GM23338 (cell line): Measurements from ENCODE around the gene HCFC1. TPM values are rescaled to one million over a fixed set of nuclear protein-coding genes. Genes with fewer than 3 reads are reported as not detected.

ENCODE experiments used
- ATAC-seq: fragments of 200-7000 bp; cut with Tn5 transposase; 3 replicates; pipeline ENCODE4 v1.9.1; 2020
- DNase-seq: peaks from one replicate; pipeline ENCODE4 v3.0.0-alpha.2; 2015; ENCODE audit warnings: low spot score
- H2AFZ ChIP-seq: fragments of 200-600 bp; sonication (generic); 2 replicates; pipeline ENCODE4 v1.8.0; 2016; ENCODE audit warnings: antibody characterized with exemption, mild to moderate bottlenecking, moderate library complexity
- H3F3A ChIP-seq: fragments of 200-600 bp; sonication (generic); replicated peaks from 2 replicates; pipeline ENCODE4 v1.8.0; 2017; ENCODE audit warnings: antibody characterized with exemption, mixed run types, low read depth
- H3K27ac ChIP-seq: fragments of 200-600 bp; sonication (generic); 2 replicates; pipeline ENCODE4 v1.6.1; 2016; ENCODE audit warnings: low read depth
- H3K27me3 ChIP-seq: fragments of 200-600 bp; sonication (generic); 2 replicates; pipeline ENCODE4 v1.8.0; 2016; ENCODE audit warnings: mild to moderate bottlenecking, mixed run types, moderate library complexity; ENCODE audit not compliant: insufficient read depth
- H3K36me3 ChIP-seq: fragments of 200-600 bp; sonication (generic); 2 replicates; pipeline ENCODE4 v1.8.0; 2016; ENCODE audit warnings: mild to moderate bottlenecking; ENCODE audit not compliant: insufficient read depth
- H3K4me1 ChIP-seq: fragments of 200-600 bp; sonication (generic); 2 replicates; pipeline ENCODE4 v1.8.0; 2016; ENCODE audit warnings: mild to moderate bottlenecking, moderate library complexity; ENCODE audit not compliant: insufficient read depth
- H3K4me2 ChIP-seq: fragments of 200-600 bp; sonication (generic); 2 replicates; pipeline ENCODE4 v1.7.1; 2017; ENCODE audit warnings: mixed run types
- H3K4me3 ChIP-seq: fragments of 200-600 bp; sonication (generic); 2 replicates; pipeline ENCODE4 v1.6.1; 2016; ENCODE audit warnings: mixed run types
- H3K79me2 ChIP-seq: fragments of 200-600 bp; sonication (generic); replicated peaks from 2 replicates; pipeline ENCODE4 v1.8.0; 2017; ENCODE audit warnings: mild to moderate bottlenecking; ENCODE audit not compliant: insufficient read depth
- H3K9me2 ChIP-seq: fragments of 200-600 bp; sonication (generic); 2 replicates; pipeline ENCODE4 v1.8.0; 2017; ENCODE audit not compliant: insufficient read depth
- H4K20me1 ChIP-seq: fragments of 200-600 bp; sonication (generic); replicated peaks from 2 replicates; pipeline ENCODE4 v1.8.0; 2017; ENCODE audit warnings: mild to moderate bottlenecking; ENCODE audit not compliant: insufficient read depth
- H3K27ac Mint-ChIP-seq: 2 replicates; pipeline ENCODE4 v1.8.0; 2020; ENCODE audit warnings: inconsistent platforms, mild to moderate bottlenecking, moderate library complexity, mixed read lengths
- H3K27me3 Mint-ChIP-seq: 3 replicates; pipeline ENCODE4 v1.8.0; 2022; ENCODE audit warnings: low read depth, mild to moderate bottlenecking, moderate library complexity, mixed read lengths, inconsistent platforms; ENCODE audit not compliant: insufficient read depth, poor library complexity
- H3K36me3 Mint-ChIP-seq: 3 replicates; pipeline ENCODE4 v1.8.0; 2021; ENCODE audit warnings: low read depth, mild to moderate bottlenecking, inconsistent platforms, moderate library complexity, mixed read lengths
- H3K4me1 Mint-ChIP-seq: 3 replicates; pipeline ENCODE4 v1.8.0; 2020; ENCODE audit warnings: mild to moderate bottlenecking, inconsistent platforms, mixed read lengths
- H3K4me3 Mint-ChIP-seq: 3 replicates; pipeline ENCODE4 v1.8.0; 2021; ENCODE audit warnings: moderate library complexity, mild to moderate bottlenecking, inconsistent platforms, mixed read lengths
- H3K9me3 Mint-ChIP-seq: 3 replicates; pipeline ENCODE4 v1.8.0; 2020; ENCODE audit warnings: moderate library complexity, mild to moderate bottlenecking, inconsistent platforms, mixed read lengths
- NANOG ChIP-seq: IDR thresholded peaks from 2 replicates; pipeline ENCODE4 v1.6.1; 2016; ENCODE audit warnings: antibody characterized with exemption, borderline replicate concordance
- ZNF114 ChIP-seq: fragments of 250-450 bp; sonication (Bioruptor Pico); IDR thresholded peaks from 2 replicates; pipeline ENCODE4 v1.5.0; 2020; ENCODE audit warnings: mild to moderate bottlenecking, moderate library complexity
- ZNF462 ChIP-seq: fragments of 250-450 bp; sonication (Bioruptor Pico); IDR thresholded peaks from 2 replicates; pipeline ENCODE4 v1.5.0; 2020; ENCODE audit warnings: mild to moderate bottlenecking, moderate library complexity
- polyA plus RNA-seq: library from polyadenylated mRNA; unstranded; fragments of >200 nt; fragmentation: Nextera tagmentation; extraction: Ambion mirVana; gene quantifications from 2 replicates; pipeline ENCODE4 v1.2.1, GENCODE V29; 2016
- total RNA-seq: library from RNA; depleted of rRNA; stranded (reverse); fragments of >200 nt; shearing (Covaris generic); gene quantifications from 2 replicates; pipeline ENCODE4 v1.2.3, GENCODE V29; 2014
- TF ChIP-seq, protein P1 (sequence below): IDR thresholded peaks from 2 replicates; pipeline ENCODE4 v1.6.1; 2016; ENCODE audit warnings: antibody characterized with exemption

HCFC1 gene
- total and polyA plus RNA-seq, 2 experiments from 2014 or later = 33.0 to 188 TPM

DNA sequence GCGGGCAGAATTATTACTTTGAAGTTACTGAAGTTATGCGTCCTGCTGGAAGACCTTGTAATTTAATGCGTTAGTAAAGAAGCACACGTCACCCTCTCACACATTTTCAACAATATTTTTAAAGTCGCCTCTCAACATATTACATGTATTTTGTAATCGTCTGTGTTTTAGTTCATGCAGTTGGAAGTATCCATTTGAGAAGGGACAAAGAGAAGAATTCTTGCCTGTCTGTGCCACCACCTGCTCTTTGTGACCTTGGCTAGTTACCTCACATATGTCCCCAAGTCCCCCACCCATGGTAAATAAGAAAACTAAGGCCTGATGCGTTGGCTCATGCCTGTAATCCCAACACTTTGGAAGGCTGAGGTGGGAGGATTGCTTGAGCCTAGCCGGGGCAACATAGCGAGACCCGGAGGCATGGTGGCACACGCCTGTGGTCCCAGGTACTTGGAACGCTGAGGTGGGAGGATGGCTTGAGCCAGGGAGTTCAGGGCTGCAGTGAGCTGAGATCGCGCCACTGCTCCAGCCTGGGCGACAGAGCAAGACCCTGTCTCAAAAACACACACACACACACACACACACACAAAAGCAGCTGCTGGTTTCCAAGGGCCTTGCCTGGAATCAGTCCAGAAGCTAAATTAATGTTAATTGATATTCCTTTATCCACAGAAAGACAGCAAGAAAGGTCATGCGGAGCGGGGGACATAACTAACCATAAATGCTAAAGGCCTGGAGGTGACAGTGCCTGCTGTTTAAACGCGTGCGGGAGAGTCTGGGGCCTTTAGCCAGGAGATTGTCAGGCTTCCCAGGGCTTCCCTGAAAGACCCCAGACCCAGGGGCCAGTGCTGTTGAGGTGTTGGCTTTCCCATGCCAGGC is 1.7 kb upstream of the HCFC1 start:
- no peaks in the 10 kb centered on the region; the same call in 2 of the 3 replicates for H3K9me3 Mint-ChIP-seq
- peaks cover 2% of the 10 kb centered on the region for H3K27me3 Mint-ChIP-seq
- H3K4me3 Mint-ChIP-seq = peak overlapping the region; percentile 88
- no peak overlapping the region for H2AFZ ChIP-seq
- no peaks in the 10 kb centered on the region for H3K9me2 ChIP-seq
- H3K36me3 Mint-ChIP-seq = peaks cover 4% of the 10 kb centered on the region; the same call in 2 of the 3 replicates
- H3K79me2 ChIP-seq = peaks cover 22% of the 10 kb centered on the region
- H3K4me3 ChIP-seq = peak overlapping the region; percentile 73
- H3K4me1 Mint-ChIP-seq = peaks cover 16% of the 10 kb centered on the region; the same call in 2 of the 3 replicates
- TF ChIP-seq ZNF462 (CRISPR knock-in tag) = no peak
- TF ChIP-seq, protein P1, sequence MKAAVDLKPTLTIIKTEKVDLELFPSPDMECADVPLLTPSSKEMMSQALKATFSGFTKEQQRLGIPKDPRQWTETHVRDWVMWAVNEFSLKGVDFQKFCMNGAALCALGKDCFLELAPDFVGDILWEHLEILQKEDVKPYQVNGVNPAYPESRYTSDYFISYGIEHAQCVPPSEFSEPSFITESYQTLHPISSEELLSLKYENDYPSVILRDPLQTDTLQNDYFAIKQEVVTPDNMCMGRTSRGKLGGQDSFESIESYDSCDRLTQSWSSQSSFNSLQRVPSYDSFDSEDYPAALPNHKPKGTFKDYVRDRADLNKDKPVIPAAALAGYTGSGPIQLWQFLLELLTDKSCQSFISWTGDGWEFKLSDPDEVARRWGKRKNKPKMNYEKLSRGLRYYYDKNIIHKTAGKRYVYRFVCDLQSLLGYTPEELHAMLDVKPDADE = no peak
- no peak for TF ChIP-seq NANOG
- no peak for TF ChIP-seq ZNF114 (CRISPR knock-in tag)
- peaks cover 3% of the 10 kb centered on the region; the same call in 1 of the 2 replicates for H4K20me1 ChIP-seq
- peak overlapping the region; percentile 97 for H3K27ac ChIP-seq
- peak overlapping the region; percentile 99 for H3K27ac Mint-ChIP-seq
- DNase-seq = no peak
- 0 out of 2 replicates have a peak, but pooled peaks cover 4% of the 10 kb centered on the region for H3F3A ChIP-seq
- no peaks in the 10 kb centered on the region for H3K27me3 ChIP-seq
- peaks cover 4% of the 10 kb centered on the region for H3K4me1 ChIP-seq
- peak overlapping the region; percentile 88 for H3K4me2 ChIP-seq
- no peaks in the 10 kb centered on the region for H3K36me3 ChIP-seq
- ATAC-seq = no peak
